ENCODE results near the gene TK2.

TK2 gene

GRCh38 chr16:66544016-66544757 is 5.7 kb downstream of the TK2 start:
- no peak for DNase-seq

DNA sequence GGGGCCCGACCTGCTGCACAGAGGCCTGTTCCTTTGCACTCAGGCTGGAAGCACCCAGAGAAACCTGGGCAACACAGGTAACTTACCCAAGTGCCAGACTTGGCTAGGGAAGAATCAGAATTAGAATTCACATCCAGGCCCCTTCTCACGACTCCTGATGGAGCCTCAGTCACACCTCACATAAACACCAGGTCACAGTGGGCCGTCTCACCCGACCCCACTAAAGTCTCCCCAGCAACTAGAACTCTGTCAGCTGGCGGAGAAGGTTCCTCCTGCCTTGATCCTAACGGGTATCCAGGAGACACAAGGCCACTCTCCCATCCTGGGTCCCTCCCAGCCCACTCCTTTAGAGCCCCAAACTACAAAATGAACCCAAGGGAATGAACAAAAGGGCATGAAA is 6.4 kb downstream of the TK2 start:
- DNase-seq: no peak

GRCh38 chr16:66542396-66542795 is 7.5 kb downstream of the TK2 start:
- no peak for DNase-seq

- DNase-seq: no peak
Measured at GRCh38 chr16:66541388-66542355, 8.2 kb downstream of the TK2 start.

DNA sequence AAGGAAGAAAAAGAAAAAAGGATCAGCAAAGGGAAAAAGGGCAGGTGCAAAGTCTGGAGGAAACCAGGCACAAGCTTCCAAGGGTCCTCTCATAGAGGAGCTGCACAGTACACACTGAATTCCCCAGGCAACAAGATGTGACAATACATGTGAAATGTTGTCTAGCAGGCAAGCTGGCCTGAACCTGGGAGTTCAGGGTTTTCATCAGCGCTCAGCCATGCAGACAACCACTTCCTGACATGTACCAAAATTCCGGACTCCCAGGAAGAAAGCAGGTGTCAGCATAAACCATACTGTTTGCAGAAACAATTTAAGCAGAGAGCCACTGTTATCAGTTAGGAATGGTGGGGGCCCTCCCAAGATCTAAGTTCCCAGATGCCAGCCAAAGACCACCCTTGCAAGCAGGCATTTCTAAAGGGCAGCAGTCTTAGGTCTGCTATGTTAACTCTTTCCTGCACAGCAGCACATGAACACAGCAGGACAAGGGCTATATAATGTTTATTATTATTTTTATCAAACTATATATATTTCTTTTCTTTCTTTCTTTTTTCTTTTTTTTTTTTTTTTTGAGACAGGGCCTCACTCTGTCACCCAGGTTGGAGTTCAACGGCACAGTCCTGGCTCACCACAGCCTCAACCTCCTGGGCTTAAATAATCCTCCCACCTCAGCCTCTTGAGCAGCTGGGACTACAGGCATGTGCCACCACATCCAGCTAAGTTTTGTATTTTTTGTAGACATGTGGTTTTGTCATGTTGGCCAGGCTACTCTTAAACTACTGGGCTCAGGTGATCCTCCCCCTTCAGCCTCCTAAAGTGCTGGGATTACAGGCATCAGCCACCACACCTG is 10.1 kb downstream of the TK2 start:
- DNase-seq: no peak

DNA sequence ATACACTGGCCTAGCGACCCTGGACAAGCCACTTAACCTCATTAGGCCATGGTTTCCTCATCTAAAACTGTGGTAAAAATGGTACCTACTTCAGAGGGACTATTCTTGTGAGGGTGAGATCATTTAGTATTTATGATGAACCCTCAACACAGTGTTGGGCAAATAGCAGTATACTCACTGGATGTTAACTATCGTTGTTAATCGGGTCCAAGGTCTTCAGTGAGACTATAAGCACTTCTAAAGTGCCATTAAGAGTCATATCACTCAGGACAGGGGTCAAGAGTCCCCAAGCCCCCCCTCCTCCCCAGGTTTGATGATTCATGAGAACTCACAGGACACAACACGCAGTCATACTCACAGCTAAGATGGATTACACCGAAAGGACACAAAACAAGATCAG is 11.0 kb downstream of the TK2 start:
- DNase-seq: no peak

DNA sequence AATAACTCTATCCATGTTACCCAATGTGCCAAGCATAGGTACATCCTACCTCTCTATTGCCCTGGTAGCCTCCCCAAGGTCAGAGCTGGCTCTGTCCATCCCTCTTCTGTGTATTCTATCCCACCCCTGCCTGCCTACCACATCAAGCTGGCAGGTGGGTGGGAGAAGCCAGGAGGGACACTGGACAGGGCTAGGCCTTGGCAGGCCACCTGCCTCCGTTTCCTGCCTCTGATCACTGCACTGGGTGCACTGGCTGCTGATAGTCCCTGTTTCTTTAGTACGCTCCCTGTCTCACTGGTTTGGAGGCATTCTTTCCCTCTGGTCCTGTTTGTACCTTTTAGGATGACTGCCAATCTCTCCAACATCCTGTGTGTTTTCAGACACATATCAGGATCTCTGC is 12.7 kb downstream of the TK2 start:
- no peak for DNase-seq

GRCh38 chr16:66536525-66536924 is 13.4 kb downstream of the TK2 start:
- no peak for DNase-seq

DNA sequence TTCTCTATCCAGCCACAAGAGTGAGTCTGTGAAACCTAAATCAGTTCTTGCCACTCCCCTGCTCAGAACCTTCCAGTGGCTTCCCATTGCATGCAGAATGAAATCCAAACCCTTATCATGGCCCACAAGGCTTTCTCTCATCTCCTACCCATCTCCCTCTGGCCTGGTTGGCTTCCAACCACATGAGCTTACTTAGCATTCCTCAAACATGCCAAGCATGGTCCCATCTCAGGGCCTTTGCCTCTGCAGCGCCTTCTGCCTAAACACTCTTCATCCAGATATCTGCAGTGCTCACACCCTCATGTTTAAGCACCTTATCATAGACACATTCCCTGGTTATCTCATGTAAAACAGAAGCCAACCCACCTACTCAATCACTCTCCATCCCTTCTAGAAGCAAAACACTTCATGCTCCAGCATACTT is 15.5 kb downstream of the TK2 start:
- DNase-seq: no peak

GRCh38 chr16:66529475-66529874 is 20.4 kb downstream of the TK2 start:
- DNase-seq: no peak

- DNase-seq: no peak
Measured at GRCh38 chr16:66528294-66528693, 21.6 kb downstream of the TK2 start.

DNA sequence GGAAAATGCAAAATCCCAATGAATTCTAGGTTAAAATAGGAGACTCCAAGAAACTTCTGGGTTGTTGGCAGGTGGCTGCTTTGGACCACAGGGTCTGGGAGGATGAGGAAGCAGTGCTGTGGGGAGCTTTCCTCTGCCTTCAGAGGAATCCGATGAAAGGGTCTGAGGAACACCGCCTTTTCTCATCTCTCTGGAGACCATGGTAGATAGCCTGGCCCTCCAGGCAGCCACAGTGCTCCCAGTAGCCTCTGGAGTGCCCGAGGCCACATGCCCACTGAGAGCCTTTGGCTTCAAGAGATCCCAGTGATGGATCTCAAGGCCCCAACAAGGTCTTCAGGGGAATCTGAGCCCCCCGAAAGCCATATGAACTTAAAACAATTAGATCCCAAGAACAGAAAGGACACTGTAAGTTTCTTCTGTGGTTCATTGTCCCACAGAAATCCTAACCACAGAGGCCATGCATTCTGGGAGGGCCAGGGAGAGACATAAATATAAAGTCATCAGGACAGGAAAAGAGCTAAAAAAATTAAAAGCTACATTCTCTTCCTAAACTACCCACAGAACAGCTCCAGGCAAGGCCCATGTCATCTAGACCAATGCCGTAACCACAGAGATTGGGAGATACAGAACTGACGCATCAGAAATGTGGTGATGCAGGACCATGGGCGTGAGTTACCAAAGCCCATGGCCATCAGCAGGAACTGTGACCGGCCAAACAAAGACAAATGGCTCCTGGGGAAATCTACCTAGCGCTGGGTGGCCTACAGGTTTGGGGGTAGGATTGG is 24.3 kb downstream of the TK2 start:
- DNase-seq: peak; percentile 23

- peak; percentile 77 for DNase-seq
Measured at GRCh38 chr16:66524601-66525164, 25.2 kb downstream of the TK2 start.

- DNase-seq: peak; percentile 58
Measured at GRCh38 chr16:66523861-66524354, 26.0 kb downstream of the TK2 start.

- DNase-seq: no peak
Measured at GRCh38 chr16:66522816-66523590, 26.9 kb downstream of the TK2 start.

- peak; percentile 61 for DNase-seq
Measured at GRCh38 chr16:66521951-66522771, 27.8 kb downstream of the TK2 start.

DNA sequence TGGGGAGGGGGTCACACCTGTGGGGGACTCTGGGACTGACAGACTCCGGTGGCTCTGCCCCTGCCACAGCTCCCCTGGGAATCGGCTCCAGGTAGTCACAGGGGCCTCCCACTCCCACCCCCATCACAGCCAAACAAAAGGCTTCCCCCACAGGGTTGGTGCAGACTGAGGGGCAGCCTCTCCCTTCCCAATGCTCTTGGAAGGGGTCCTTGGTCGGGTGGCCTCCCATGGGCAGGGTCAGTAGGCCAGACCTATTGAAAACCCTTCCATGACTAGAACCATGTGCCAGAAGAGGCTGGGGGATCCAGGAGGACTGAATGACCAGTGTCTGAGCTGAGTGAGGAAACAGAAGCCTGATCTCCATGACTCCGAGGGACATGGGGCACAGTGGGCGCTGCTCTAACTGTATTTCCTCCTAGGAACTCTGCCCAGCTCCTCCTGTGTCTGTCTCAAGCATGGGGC is 28.6 kb downstream of the TK2 start:
- no peak for DNase-seq

- peak; percentile 61 for DNase-seq
Measured at GRCh38 chr16:66520406-66521170, 29.3 kb downstream of the TK2 start.

All from KG1 (cell line).